Uterus (tissue), 4 donors: ENCODE measurements around the gene PTPRD. TPM values are rescaled to one million over a fixed set of nuclear protein-coding genes. Genes with fewer than 3 reads are reported as not detected.

Experiments used
- DNase-seq, 2 donors: peaks; one replicate each; pipeline ENCODE4 v3.0.0-alpha.2; 2019 to 2020
- H3K27ac ChIP-seq, 2 donors: fragments of 200-600 bp; sonication (generic); 1 replicate in 1 of 2; 2 replicates in 1 of 2; pipeline ENCODE4 v1.5.1; 2016 to 2018
- H3K27me3 ChIP-seq, 2 donors: fragments of 200-600 bp; sonication (generic); one replicate each; pipeline ENCODE4 v1.5.1; 2018 to 2019; ENCODE audit warnings: control low read depth in 1 of 2
- H3K36me3 ChIP-seq, 2 donors: fragments of 200-600 bp; sonication (generic); one replicate each; pipeline ENCODE4 v1.5.1; 2019; ENCODE audit warnings: control low read depth in 1 of 2
- H3K4me1 ChIP-seq, 2 donors: fragments of 200-600 bp; sonication (generic); one replicate each; pipeline ENCODE4 v1.5.1; 2018 to 2019; ENCODE audit warnings: control low read depth in 1 of 2
- H3K4me3 ChIP-seq, 2 donors: fragments of 200-600 bp; sonication (generic); 1 replicate in 1 of 2; 2 replicates in 1 of 2; pipeline ENCODE4 v1.5.1; 2018 to 2019; ENCODE audit warnings: mild to moderate bottlenecking in 1 of 2
- H3K9me3 ChIP-seq, 2 donors: fragments of 200-600 bp; sonication (generic); one replicate each; pipeline ENCODE4 v1.5.1; 2019; ENCODE audit warnings: control low read depth in 1 of 2
- CTCF ChIP-seq, 4 experiments: fragments of 200-600 bp in 2 of 4; fragments of 450-650 bp in 2 of 4; sonication (generic) in 2 of 4; IDR thresholded peaks; one replicate each; pipeline ENCODE4 v1.5.1; 2016 to 2019; ENCODE audit warnings: antibody characterized with exemption in 4 of 4, mild to moderate bottlenecking in 2 of 4, moderate library complexity in 1 of 4
- POLR2A ChIP-seq, 2 donors: fragments of 450-650 bp; IDR thresholded peaks; one replicate each; pipeline ENCODE4 v1.6.1; 2016; ENCODE audit warnings: antibody characterized with exemption in 2 of 2, mild to moderate bottlenecking in 1 of 2, moderate library complexity in 1 of 2
- intact Hi-C: fragments of 100-400 bp; cut with DNase I; formaldehyde crosslinking; loops from one replicate; pipeline ENCODE4 v1.15.1; 2023; ENCODE audit warnings: low total_unique reads
- total RNA-seq, 4 donors: library from RNA; depleted of rRNA in 3 of 4; stranded (reverse); fragments of >200 nt in 3 of 4; gene quantifications; one replicate each; pipeline versions ENCODE4 v1.1.0 to v1.2.4, GENCODE V29; 2014 to 2023
- donor health status: DM: yes; HTN: yes; CAD: no.

PTPRD gene
- total RNA-seq, 4 donors from 2014 or later, result 1.2 to 136 (median 26.4) TPM

GRCh38 chr9:9919174-9919775 is 693.5 kb downstream of the PTPRD start:
- DNase-seq, result no peak
- H3K9me3 ChIP-seq, result no peaks in the 10 kb centered on the region
- no peaks in the 10 kb centered on the region for H3K27me3 ChIP-seq
- H3K4me3 ChIP-seq, result no peak overlapping the region
- intact Hi-C loops, result no loop called here
- no peak for TF ChIP-seq CTCF (IDR thresholded peaks at IDR 0.05)
- no peak for TF ChIP-seq POLR2A (IDR thresholded peaks at IDR 0.05)
- H3K27ac ChIP-seq, result no peak overlapping the region
- H3K4me1 ChIP-seq, result no peaks in the 10 kb centered on the region
- H3K36me3 ChIP-seq, result no peaks in the 10 kb centered on the region

GRCh38 chr9:9917400-9917799 is 695.4 kb downstream of the PTPRD start:
- Histone ChIP-seq H3K4me3 (no peak overlapping the region), H3K4me1 (no peaks in the 10 kb centered on the region), H3K36me3 (no peaks in the 10 kb centered on the region), H3K27me3 (no peaks in the 10 kb centered on the region), H3K27ac (no peak overlapping the region), H3K9me3 (no peaks in the 10 kb centered on the region)
- DNase-seq, result no peak
- intact Hi-C loops, result no loop called here
- no peak for TF ChIP-seq CTCF (IDR thresholded peaks at IDR 0.05)
- TF ChIP-seq POLR2A (IDR thresholded peaks at IDR 0.05), result no peak

- Histone ChIP-seq H3K4me3 (no peak overlapping the region), H3K36me3 (no peaks in the 10 kb centered on the region), H3K4me1 (no peaks in the 10 kb centered on the region), H3K27me3 (no peaks in the 10 kb centered on the region), H3K9me3 (no peaks in the 10 kb centered on the region), H3K27ac (no peak overlapping the region)
- intact Hi-C loops, result no loop called here
- DNase-seq, result no peak
- TF ChIP-seq CTCF (IDR thresholded peaks at IDR 0.05), result no peak
- no peak for TF ChIP-seq POLR2A (IDR thresholded peaks at IDR 0.05)
Observed at GRCh38 chr9:9914174-9914573, 698.6 kb downstream of the PTPRD start.

- no peak overlapping the region for H3K27ac ChIP-seq
- intact Hi-C loops, result no loop called here
- no peak overlapping the region for H3K4me3 ChIP-seq
- no peak for TF ChIP-seq POLR2A (IDR thresholded peaks at IDR 0.05)
- no peak for DNase-seq
- no peaks in the 10 kb centered on the region for H3K36me3 ChIP-seq
- no peaks in the 10 kb centered on the region for H3K9me3 ChIP-seq
- H3K27me3 ChIP-seq, result no peaks in the 10 kb centered on the region
- no peaks in the 10 kb centered on the region for H3K4me1 ChIP-seq
Observed at GRCh38 chr9:9913276-9913832, 699.4 kb downstream of the PTPRD start.

- H3K36me3 ChIP-seq, result no peaks in the 10 kb centered on the region
- TF ChIP-seq CTCF (IDR thresholded peaks at IDR 0.05) (no peak), POLR2A (IDR thresholded peaks at IDR 0.05) (no peak)
- intact Hi-C loops, result no loop called here
- no peaks in the 10 kb centered on the region for H3K27me3 ChIP-seq
- no peak for DNase-seq
- no peak overlapping the region for H3K27ac ChIP-seq
- H3K4me1 ChIP-seq, result no peaks in the 10 kb centered on the region
- H3K9me3 ChIP-seq, result no peaks in the 10 kb centered on the region
- H3K4me3 ChIP-seq, result no peak overlapping the region
Observed at GRCh38 chr9:9912459-9912858, 700.3 kb downstream of the PTPRD start.
